ENCODE data around the gene SORBS2. TPM values are rescaled to one million over a fixed set of nuclear protein-coding genes. Genes with fewer than 3 reads are reported as not detected.
A peak's percentile ranks its signal among the peaks of the same experiment; 100 is the strongest.
"Not testable (repeated sequence)": the region's sequence is repeated elsewhere in the genome, so short reads cannot be mapped to it uniquely, and the experiment has no call there.

SORBS2 gene
- total RNA-seq, 1 donor from 2014 or later = not detected

DNA sequence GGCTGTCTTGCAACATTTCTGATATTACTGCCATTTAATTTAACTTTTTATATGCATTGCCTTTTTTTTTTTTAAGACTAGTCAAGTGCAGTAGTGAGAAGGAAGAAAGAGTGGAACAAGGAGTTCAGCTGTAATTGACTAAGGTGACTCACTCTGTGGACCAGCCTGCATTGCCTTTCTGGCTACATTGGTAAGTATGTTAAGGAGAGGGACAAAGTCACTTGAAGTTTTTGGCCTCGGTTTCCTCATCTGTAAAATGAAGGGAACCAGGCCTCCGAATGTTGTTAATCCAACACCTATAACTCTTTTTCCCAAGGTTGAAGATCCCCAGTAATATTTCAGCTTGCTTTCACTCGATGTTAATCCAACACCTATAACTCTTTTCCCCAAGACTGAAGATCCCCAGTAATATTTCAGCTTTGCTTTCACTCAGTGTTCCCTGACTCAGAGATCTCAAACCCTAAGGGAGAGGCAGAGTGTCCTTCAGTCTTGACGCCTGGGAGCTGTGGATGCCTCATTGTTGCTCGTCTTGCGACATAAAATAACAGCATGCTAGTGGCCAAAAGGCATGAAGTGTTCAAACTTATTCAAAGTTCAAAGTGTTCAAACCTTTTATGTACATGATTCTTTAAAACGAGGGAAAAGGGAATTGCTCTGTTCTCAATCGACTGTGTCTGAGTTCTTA lies 102.0 kb downstream of the SORBS2 start:
- ChIA-PET CTCF (no interaction called here), POLR2A (no interaction called here)
- Mint-ChIP-seq H3K9me3 (peaks cover 3% of the 10 kb centered on the region), H3K36me3 (ENCODE audit: low read depth) (no peaks in the 10 kb centered on the region), H3K27ac (no peak overlapping the region), H3K4me3 (no peak overlapping the region), H3K4me1 (peaks cover 12% of the 10 kb centered on the region), H3K27me3 (peaks cover 15% of the 10 kb centered on the region)
- intact Hi-C loops (cut with micrococcal nuclease) = no loop called here
- TF ChIP-seq, protein P1, sequence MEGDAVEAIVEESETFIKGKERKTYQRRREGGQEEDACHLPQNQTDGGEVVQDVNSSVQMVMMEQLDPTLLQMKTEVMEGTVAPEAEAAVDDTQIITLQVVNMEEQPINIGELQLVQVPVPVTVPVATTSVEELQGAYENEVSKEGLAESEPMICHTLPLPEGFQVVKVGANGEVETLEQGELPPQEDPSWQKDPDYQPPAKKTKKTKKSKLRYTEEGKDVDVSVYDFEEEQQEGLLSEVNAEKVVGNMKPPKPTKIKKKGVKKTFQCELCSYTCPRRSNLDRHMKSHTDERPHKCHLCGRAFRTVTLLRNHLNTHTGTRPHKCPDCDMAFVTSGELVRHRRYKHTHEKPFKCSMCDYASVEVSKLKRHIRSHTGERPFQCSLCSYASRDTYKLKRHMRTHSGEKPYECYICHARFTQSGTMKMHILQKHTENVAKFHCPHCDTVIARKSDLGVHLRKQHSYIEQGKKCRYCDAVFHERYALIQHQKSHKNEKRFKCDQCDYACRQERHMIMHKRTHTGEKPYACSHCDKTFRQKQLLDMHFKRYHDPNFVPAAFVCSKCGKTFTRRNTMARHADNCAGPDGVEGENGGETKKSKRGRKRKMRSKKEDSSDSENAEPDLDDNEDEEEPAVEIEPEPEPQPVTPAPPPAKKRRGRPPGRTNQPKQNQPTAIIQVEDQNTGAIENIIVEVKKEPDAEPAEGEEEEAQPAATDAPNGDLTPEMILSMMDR (IDR thresholded peaks at IDR 0.05) = no peak
- no peak for ATAC-seq (ENCODE audit: low read depth)
- DNase-seq = no peak

DNA sequence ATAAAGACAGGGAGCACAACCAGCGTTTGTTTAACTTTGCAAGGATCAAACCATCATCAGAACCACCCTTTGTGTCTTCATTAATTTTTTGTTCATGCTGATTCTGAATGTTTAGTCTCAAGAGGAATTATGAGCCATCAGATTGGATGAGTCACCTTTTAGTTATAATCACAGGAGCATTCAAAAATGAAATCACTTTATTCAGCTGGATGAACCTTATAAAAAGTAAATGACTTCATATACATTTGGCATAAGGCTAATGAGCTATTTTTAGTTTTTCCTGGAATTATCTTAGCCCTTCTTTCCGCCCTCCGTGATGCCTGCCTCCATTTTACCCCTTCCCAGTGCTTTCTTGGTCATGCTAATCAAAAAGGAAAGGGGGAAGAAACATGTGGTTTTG lies 103.6 kb downstream of the SORBS2 start:
- intact Hi-C loops (cut with micrococcal nuclease) = no loop called here
- H3K4me1 Mint-ChIP-seq = peaks cover 12% of the 10 kb centered on the region
- TF ChIP-seq, protein P1 (IDR thresholded peaks at IDR 0.05) = no peak
- DNase-seq (no peak), ATAC-seq (ENCODE audit: low read depth) (no peak)
- H3K9me3 Mint-ChIP-seq = peaks cover 3% of the 10 kb centered on the region
- peaks cover 12% of the 10 kb centered on the region for H3K27me3 Mint-ChIP-seq
- H3K4me3 Mint-ChIP-seq = no peak overlapping the region
- H3K27ac Mint-ChIP-seq = no peak overlapping the region
- ChIA-PET POLR2A (no interaction called here), CTCF (no interaction called here)
- H3K36me3 Mint-ChIP-seq (ENCODE audit: low read depth) = no peaks in the 10 kb centered on the region

DNA sequence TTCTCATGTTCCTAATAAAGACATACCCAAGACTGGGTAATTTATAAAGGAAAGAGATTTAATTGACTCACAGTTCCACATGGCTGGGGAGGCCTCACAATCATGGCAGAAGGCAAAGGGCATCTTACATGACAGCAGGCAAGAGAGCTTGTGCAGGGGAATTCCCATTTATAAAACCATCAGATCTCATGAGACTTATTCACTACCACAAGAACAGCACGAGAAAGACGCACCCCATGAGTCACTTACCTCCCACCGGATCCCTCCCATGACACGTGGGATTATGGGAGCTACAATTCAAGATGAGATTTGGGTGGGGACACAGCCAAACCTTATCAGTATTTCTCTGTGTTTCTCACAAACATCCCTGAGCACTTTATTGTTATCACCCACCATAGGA lies 104.4 kb downstream of the SORBS2 start:
- H3K36me3 Mint-ChIP-seq (ENCODE audit: low read depth); DNase-seq; POLR2A ChIA-PET; H3K4me3 Mint-ChIP-seq; H3K27me3 Mint-ChIP-seq; H3K9me3 Mint-ChIP-seq; intact Hi-C loops (cut with micrococcal nuclease); CTCF ChIA-PET: not testable (repeated sequence)
- Mint-ChIP-seq H3K4me1 (peaks cover 12% of the 10 kb centered on the region), H3K27ac (peak overlapping the region; percentile 0)
- peak; percentile 66 for ATAC-seq (ENCODE audit: low read depth)

DNA sequence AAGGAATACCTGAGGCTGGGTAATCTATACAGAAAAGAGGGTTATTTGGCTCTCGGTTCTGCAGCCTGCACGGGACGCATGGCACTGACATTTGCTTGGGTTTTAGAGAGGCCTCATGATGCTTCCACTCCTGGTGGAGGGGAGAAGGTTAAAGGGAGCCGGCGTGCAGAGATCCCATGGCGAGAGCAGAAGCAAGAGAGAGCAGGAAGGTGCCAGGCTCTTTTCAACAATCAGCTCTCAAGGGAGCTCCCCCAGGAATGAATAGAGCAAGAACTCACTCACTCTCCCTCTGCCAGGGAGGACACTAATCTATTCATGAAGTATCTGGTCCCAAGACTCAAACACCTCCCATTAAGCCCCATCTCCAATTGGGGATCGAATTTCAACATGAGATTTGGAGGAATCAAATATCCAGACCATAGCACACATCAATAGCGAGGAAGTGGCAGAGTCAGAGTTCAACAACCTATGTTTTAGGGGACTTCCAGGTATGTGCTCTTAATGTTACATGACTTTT lies 109.8 kb downstream of the SORBS2 start:
- TF ChIP-seq, protein P1 (IDR thresholded peaks at IDR 0.05) = no peak
- Mint-ChIP-seq H3K4me1 (peaks cover under 1% of the 10 kb centered on the region), H3K27ac (no peak overlapping the region), H3K4me3 (no peak overlapping the region), H3K36me3 (ENCODE audit: low read depth) (no peaks in the 10 kb centered on the region), H3K27me3 (no peaks in the 10 kb centered on the region), H3K9me3 (peaks cover 3% of the 10 kb centered on the region)
- ATAC-seq (ENCODE audit: low read depth) (no peak), DNase-seq (no peak)
- CTCF ChIA-PET = no interaction called here
- POLR2A ChIA-PET = no interaction called here
- intact Hi-C loops (cut with micrococcal nuclease) = no loop called here

DNA sequence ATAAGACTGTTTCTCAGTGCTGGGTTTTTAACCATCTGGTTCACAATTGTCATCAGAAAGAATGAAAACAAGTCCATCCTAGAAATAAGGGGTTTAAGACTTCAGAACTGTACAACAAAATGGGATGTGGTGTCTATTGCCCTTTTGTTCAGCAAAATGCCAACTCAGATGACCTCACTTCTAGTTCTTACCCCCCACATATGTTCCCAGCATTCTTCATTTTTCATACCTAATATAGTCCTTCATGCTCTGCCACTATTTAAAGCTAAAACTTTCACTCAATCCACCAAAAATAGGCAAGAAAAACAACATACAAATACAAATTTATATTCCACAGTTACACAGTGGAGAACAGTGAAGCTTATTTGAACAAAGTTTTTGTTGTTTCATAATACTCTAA lies 111.4 kb downstream of the SORBS2 start:
- Mint-ChIP-seq H3K9me3 (peaks cover 1% of the 10 kb centered on the region), H3K27me3 (no peaks in the 10 kb centered on the region), H3K27ac (no peak overlapping the region), H3K36me3 (ENCODE audit: low read depth) (no peaks in the 10 kb centered on the region), H3K4me1 (no peaks in the 10 kb centered on the region), H3K4me3 (no peak overlapping the region)
- intact Hi-C loops (cut with micrococcal nuclease) = no loop called here
- TF ChIP-seq, protein P1 (IDR thresholded peaks at IDR 0.05) = no peak
- CTCF ChIA-PET = no interaction called here
- ATAC-seq (ENCODE audit: low read depth) = no peak
- POLR2A ChIA-PET = no interaction called here
- DNase-seq = no peak

DNA sequence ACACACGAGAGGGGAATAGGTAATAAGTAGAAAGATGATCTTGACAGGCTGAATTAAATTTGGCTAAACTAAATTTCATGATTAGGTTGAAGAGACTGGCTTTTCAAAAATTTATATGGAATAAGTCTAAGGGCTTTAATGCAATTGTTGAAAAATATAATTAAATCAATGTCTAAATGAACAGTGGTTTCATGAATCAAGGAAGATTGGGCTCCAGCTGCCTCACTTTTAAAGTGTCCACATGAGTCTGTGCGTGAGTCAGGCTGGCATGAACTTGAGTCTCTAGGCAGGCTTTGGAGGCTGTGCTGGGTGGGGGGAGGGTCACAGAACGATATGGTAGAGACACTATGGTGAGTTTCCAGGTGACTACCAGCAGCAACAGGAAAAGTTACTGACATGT lies 111.9 kb downstream of the SORBS2 start:
- Mint-ChIP-seq H3K36me3 (ENCODE audit: low read depth) (no peaks in the 10 kb centered on the region), H3K27me3 (no peaks in the 10 kb centered on the region), H3K9me3 (no peaks in the 10 kb centered on the region), H3K4me1 (no peaks in the 10 kb centered on the region), H3K27ac (no peak overlapping the region), H3K4me3 (no peak overlapping the region)
- TF ChIP-seq, protein P1 (IDR thresholded peaks at IDR 0.05) = no peak
- no peak for DNase-seq
- ATAC-seq (ENCODE audit: low read depth) = no peak
- CTCF ChIA-PET = no interaction called here
- POLR2A ChIA-PET = no interaction called here
- intact Hi-C loops (cut with micrococcal nuclease) = no loop called here

Measured in activated B cell treated with CpG ODN at 0.5 μM for 24 hours (primary cell).